GM12878 (cell line): ENCODE results near the gene TLX2. TPM values are rescaled to one million over a fixed set of nuclear protein-coding genes. Genes with fewer than 3 reads are reported as not detected.

Source experiments
- DPF2 ChIP-seq: fragments of 450-650 bp; IDR thresholded peaks from 2 replicates; pipeline ENCODE4 v1.6.1; 2017; ENCODE audit warnings: mild to moderate bottlenecking
- ETV6 ChIP-seq, 2 experiments: fragments of 450-650 bp in 1 of 2; IDR thresholded peaks in 1 of 2; conservative IDR thresholded peaks in 1 of 2; 2 replicates each; pipeline ENCODE4 v1.6.1; 2014; ENCODE audit warnings: antibody characterized with exemption in 1 of 2, borderline replicate concordance in 1 of 2, low read depth in 1 of 2, mild to moderate bottlenecking in 1 of 2, moderate library complexity in 1 of 2
- FOXM1 ChIP-seq: IDR thresholded peaks from 2 replicates; pipeline ENCODE4 v1.6.1; 2012; ENCODE audit warnings: low read depth, mild to moderate bottlenecking, inconsistent platforms, low read length, moderate library complexity
- HDGF ChIP-seq: fragments of 450-650 bp; IDR thresholded peaks from 2 replicates; pipeline ENCODE4 v1.6.1; 2016; ENCODE audit warnings: antibody characterized with exemption
- JUND ChIP-seq: IDR thresholded peaks from 2 replicates; pipeline ENCODE4 v1.6.1; 2012; ENCODE audit warnings: low read depth, mild to moderate bottlenecking, low read length, improper control_type of control experiment, moderate library complexity
- MYC ChIP-seq: IDR thresholded peaks from 2 replicates; pipeline ENCODE4 v1.6.1; 2011; ENCODE audit warnings: mild to moderate bottlenecking, low read length, moderate library complexity, inconsistent platforms; ENCODE audit not compliant: insufficient read depth, insufficient replicate concordance, insufficient read length, severe bottlenecking
- NFYB ChIP-seq: IDR thresholded peaks from 2 replicates; pipeline ENCODE4 v1.6.1; 2011; ENCODE audit warnings: low read depth, mild to moderate bottlenecking, low read length, improper control_type of control experiment, moderate library complexity; ENCODE audit not compliant: insufficient read depth
- PAX8 ChIP-seq: fragments of 450-650 bp; IDR thresholded peaks from 2 replicates; pipeline ENCODE4 v1.6.1; 2017; ENCODE audit warnings: mild to moderate bottlenecking, moderate library complexity
- POLR2A ChIP-seq: IDR thresholded peaks from 2 replicates; pipeline ENCODE4 v1.6.1; 2011; ENCODE audit warnings: low read depth, mild to moderate bottlenecking, low read length
- POLR2AphosphoS5 ChIP-seq: IDR thresholded peaks from 2 replicates; pipeline ENCODE4 v1.6.1; 2011; ENCODE audit warnings: mild to moderate bottlenecking, low read length, inconsistent platforms
- RAD51 ChIP-seq: fragments of 450-650 bp; IDR thresholded peaks from 2 replicates; pipeline ENCODE4 v1.6.1; 2016; ENCODE audit warnings: moderate library complexity, mild to moderate bottlenecking, inconsistent platforms
- RCOR1 ChIP-seq: conservative IDR thresholded peaks from 2 replicates; pipeline ENCODE4 v1.6.1; 2012; ENCODE audit warnings: low read depth, low read length, improper control_type of control experiment
- SMARCA5 ChIP-seq: fragments of 450-650 bp; IDR thresholded peaks from 2 replicates; pipeline ENCODE4 v1.6.1; 2017; ENCODE audit warnings: mild to moderate bottlenecking
- YY1 ChIP-seq: IDR thresholded peaks from 2 replicates; pipeline ENCODE4 v1.6.1; 2011; ENCODE audit warnings: low read depth, mild to moderate bottlenecking, low read length
- ZNF622 ChIP-seq: fragments of 450-650 bp; IDR thresholded peaks from 2 replicates; pipeline ENCODE4 v1.6.1; 2017; ENCODE audit warnings: mild to moderate bottlenecking, inconsistent platforms
- polyA plus RNA-seq, 11 experiments: library from polyadenylated mRNA; depleted of rRNA in 4 of 11; unstranded in 6 of 11; stranded (reverse) in 5 of 11; fragments of >200 nt; fragmentation: Nextera tagmentation in 4 of 11; fragmentation: Illumina TruSeq in 1 of 11; extraction: Ambion mirVana in 4 of 11; extraction: Trizol in 1 of 11; gene quantifications; 1 replicate in 1 of 11; 2 replicates in 10 of 11; pipeline versions ENCODE4 v1.2.1 to v1.2.3, GENCODE V29; 2011 to 2016; ENCODE audit warnings: inconsistent platforms in 2 of 11, missing spikeins in 2 of 11, low read depth in 1 of 11
- total RNA-seq, 4 experiments: library from RNA; depleted of rRNA in 3 of 4; stranded (reverse); fragments of >200 nt in 3 of 4; fragmentation: Illumina TruSeq in 1 of 4; extraction: Trizol in 1 of 4; gene quantifications; 2 replicates each; pipeline versions ENCODE4 v1.2.1 to v1.2.3, GENCODE V29; 2013 to 2021
- TF ChIP-seq, protein P1 (sequence below): IDR thresholded peaks from 2 replicates; pipeline ENCODE4 v1.6.1; 2012; ENCODE audit warnings: low read depth, low read length, improper control_type of control experiment
- TF ChIP-seq, protein P2 (sequence below): IDR thresholded peaks from 2 replicates; pipeline ENCODE4 v1.6.1; 2012; ENCODE audit warnings: improper control_type of control experiment, low read depth, low read length; ENCODE audit not compliant: insufficient replicate concordance
- TF ChIP-seq, protein P3 (sequence below), 3 experiments: IDR thresholded peaks in 2 of 3; conservative IDR thresholded peaks in 1 of 3; 2 replicates each; pipeline ENCODE4 v1.5.1; 2011; ENCODE audit warnings: low read depth in 3 of 3, low read length in 3 of 3, mild to moderate bottlenecking in 3 of 3, control low read depth in 2 of 3, moderate library complexity in 2 of 3, inconsistent platforms in 1 of 3, mixed read lengths in 1 of 3; ENCODE audit not compliant: control insufficient read depth in 2 of 3, insufficient read depth in 1 of 3; ENCODE audit errors: extremely low read depth in 1 of 3
- TF ChIP-seq, protein P4 (sequence below): IDR thresholded peaks from 2 replicates; pipeline ENCODE4 v1.6.1; 2012; ENCODE audit warnings: low read depth, low read length, improper control_type of control experiment
- TF ChIP-seq, protein P5 (sequence below): IDR thresholded peaks from 2 replicates; pipeline ENCODE4 v1.6.1; 2011; ENCODE audit warnings: low read depth, mild to moderate bottlenecking, low read length, moderate library complexity, borderline replicate concordance; ENCODE audit errors: extremely low read depth

TLX2 gene
- total and polyA plus RNA-seq, 10 of the 15 experiments (the other 5 are each of a cell fraction or from before 2014, with no cell fraction given): 0.06 to 5.5 (median 3.6) TPM; not detected in 1

DNA sequence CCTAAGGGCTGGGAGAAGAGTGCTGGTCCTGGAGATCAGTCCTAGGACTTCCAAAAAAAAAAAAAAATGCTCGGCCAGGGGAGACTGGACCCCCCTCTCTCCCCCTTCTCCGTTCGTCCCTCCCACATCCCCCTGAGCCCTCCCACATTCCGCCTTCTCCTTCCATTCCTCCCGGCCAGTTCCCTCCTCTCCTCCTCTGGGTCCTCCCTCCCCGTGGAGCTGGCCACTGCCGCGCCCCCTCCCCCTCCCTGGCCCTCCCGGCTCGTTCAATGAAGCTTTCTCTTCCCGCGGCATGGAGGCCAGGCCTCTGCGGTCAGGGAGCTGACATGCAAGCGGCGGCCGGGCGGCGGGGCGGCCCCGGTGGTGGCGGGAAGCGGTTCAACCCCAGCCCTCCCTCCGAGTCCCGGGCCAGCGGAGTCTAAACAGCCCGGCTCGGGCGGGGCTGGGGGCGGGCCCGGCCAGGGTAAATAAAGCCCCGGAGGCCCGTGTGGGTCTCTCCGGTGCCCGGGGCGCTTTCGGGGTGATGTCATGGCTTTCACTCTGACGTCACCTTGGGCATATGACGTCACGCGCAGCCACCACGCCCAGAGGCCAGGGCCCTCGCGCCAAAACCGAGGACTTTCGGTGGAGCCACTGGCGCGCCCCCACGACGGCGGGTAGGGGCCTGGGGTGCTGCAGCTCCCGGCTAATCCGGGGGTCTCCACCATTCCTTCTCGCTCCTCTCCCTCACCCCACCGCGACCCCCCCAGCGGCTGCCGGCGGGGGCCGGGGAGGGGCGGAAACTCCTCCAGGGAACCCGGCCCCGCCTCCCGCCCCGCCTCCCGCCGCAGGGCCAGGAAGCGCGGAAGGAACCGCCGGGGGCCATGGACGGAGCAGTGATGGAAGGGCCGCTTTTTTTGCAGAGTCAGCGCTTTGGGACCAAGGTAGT, 39.9 kb downstream of the TLX2 start, which contains the start of the genes DOK1 and LOXL3 (continued):
- TF ChIP-seq SMARCA5 (no peak), RCOR1 (no peak), DPF2 (peak; percentile 91; the same call in 1 of the 2 replicates), MYC (no peak), ETV6 (conservative IDR thresholded peaks at IDR 0.05 in 1 of 2, IDR thresholded peaks at IDR 0.05 in 1 of 2; ENCODE audit: borderline replicate concordance in 1 of 2, low read depth in 1 of 2) (no peak), POLR2AphosphoS5 (no peak), FOXM1 (no peak), JUND (peak; percentile 75; the same call in 1 of the 2 replicates), RAD51 (no peak), PAX8 (no peak), YY1 (peak; percentile 56), NFYB (no peak), HDGF (no peak; the same call in 1 of the 2 replicates), ZNF622 (no peak), POLR2A (peak; percentile 62)
- TF ChIP-seq, protein P1, sequence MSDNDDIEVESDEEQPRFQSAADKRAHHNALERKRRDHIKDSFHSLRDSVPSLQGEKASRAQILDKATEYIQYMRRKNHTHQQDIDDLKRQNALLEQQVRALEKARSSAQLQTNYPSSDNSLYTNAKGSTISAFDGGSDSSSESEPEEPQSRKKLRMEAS: no peak
- TF ChIP-seq, protein P2, sequence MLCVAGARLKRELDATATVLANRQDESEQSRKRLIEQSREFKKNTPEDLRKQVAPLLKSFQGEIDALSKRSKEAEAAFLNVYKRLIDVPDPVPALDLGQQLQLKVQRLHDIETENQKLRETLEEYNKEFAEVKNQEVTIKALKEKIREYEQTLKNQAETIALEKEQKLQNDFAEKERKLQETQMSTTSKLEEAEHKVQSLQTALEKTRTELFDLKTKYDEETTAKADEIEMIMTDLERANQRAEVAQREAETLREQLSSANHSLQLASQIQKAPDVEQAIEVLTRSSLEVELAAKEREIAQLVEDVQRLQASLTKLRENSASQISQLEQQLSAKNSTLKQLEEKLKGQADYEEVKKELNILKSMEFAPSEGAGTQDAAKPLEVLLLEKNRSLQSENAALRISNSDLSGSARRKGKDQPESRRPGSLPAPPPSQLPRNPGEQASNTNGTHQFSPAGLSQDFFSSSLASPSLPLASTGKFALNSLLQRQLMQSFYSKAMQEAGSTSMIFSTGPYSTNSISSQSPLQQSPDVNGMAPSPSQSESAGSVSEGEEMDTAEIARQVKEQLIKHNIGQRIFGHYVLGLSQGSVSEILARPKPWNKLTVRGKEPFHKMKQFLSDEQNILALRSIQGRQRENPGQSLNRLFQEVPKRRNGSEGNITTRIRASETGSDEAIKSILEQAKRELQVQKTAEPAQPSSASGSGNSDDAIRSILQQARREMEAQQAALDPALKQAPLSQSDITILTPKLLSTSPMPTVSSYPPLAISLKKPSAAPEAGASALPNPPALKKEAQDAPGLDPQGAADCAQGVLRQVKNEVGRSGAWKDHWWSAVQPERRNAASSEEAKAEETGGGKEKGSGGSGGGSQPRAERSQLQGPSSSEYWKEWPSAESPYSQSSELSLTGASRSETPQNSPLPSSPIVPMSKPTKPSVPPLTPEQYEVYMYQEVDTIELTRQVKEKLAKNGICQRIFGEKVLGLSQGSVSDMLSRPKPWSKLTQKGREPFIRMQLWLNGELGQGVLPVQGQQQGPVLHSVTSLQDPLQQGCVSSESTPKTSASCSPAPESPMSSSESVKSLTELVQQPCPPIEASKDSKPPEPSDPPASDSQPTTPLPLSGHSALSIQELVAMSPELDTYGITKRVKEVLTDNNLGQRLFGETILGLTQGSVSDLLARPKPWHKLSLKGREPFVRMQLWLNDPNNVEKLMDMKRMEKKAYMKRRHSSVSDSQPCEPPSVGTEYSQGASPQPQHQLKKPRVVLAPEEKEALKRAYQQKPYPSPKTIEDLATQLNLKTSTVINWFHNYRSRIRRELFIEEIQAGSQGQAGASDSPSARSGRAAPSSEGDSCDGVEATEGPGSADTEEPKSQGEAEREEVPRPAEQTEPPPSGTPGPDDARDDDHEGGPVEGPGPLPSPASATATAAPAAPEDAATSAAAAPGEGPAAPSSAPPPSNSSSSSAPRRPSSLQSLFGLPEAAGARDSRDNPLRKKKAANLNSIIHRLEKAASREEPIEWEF: no peak
- TF ChIP-seq, protein P3, sequence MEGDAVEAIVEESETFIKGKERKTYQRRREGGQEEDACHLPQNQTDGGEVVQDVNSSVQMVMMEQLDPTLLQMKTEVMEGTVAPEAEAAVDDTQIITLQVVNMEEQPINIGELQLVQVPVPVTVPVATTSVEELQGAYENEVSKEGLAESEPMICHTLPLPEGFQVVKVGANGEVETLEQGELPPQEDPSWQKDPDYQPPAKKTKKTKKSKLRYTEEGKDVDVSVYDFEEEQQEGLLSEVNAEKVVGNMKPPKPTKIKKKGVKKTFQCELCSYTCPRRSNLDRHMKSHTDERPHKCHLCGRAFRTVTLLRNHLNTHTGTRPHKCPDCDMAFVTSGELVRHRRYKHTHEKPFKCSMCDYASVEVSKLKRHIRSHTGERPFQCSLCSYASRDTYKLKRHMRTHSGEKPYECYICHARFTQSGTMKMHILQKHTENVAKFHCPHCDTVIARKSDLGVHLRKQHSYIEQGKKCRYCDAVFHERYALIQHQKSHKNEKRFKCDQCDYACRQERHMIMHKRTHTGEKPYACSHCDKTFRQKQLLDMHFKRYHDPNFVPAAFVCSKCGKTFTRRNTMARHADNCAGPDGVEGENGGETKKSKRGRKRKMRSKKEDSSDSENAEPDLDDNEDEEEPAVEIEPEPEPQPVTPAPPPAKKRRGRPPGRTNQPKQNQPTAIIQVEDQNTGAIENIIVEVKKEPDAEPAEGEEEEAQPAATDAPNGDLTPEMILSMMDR (IDR thresholded peaks at IDR 0.05 in 2 of 3, conservative IDR thresholded peaks at IDR 0.05 in 1 of 3; ENCODE audit: control insufficient read depth in 2 of 3, extremely low read depth in 1 of 3, insufficient read depth in 1 of 3, low read depth in 3 of 3, low read length in 3 of 3): no peak; a peak in 1 of 6 replicates
- TF ChIP-seq, protein P4, sequence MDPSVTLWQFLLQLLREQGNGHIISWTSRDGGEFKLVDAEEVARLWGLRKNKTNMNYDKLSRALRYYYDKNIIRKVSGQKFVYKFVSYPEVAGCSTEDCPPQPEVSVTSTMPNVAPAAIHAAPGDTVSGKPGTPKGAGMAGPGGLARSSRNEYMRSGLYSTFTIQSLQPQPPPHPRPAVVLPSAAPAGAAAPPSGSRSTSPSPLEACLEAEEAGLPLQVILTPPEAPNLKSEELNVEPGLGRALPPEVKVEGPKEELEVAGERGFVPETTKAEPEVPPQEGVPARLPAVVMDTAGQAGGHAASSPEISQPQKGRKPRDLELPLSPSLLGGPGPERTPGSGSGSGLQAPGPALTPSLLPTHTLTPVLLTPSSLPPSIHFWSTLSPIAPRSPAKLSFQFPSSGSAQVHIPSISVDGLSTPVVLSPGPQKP: no peak
- TF ChIP-seq, protein P5, sequence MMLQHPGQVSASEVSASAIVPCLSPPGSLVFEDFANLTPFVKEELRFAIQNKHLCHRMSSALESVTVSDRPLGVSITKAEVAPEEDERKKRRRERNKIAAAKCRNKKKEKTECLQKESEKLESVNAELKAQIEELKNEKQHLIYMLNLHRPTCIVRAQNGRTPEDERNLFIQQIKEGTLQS: no peak
